Posterior cingulate gyrus (tissue), 11 donors: ENCODE data around the gene SUN1.
"Not testable (repeated sequence)": the region's sequence is repeated elsewhere in the genome, so short reads cannot be mapped to it uniquely, and the experiment has no call there.

Source experiments
- DNase-seq, 10 donors: peaks; one replicate each; pipeline versions ENCODE4 v3.0.0 to v3.0.0-alpha.2; 2020 to 2021; ENCODE audit warnings: mixed read lengths in 3 of 10
- intact Hi-C: fragments of 100-400 bp; cut with DNase I; formaldehyde crosslinking; loops from one replicate; pipeline ENCODE4 v1.15.1; 2023

Gene SUN1

GRCh38 chr7:803243-803635 is 29.0 kb upstream of the SUN1 start:
- intact Hi-C loops: no loop called here
- DNase-seq: peak in 2 of 10 donors; percentile 26 to 40

DNA sequence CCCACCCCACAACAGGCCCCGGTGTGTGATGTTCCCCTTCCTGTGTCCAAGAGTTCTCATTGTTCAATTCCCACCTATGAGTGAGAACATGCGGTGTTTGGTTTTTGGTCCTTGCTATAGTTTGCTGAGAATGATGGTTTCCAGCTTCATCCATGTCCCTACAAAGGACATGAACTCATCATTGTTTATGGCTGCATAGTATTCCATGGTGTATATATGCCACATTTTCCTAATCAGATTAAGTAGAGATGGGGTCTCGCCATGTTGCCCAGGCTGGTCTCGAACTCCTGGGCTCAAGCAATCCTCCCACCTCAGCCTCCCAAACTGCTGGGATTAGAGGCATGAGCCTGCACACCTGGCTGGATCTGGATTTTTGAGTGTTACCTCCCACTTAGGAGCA is 28.5 kb upstream of the SUN1 start:
- peak in 1 of 10 donors; percentile 13 for DNase-seq
- intact Hi-C loops: not testable (repeated sequence)

DNA sequence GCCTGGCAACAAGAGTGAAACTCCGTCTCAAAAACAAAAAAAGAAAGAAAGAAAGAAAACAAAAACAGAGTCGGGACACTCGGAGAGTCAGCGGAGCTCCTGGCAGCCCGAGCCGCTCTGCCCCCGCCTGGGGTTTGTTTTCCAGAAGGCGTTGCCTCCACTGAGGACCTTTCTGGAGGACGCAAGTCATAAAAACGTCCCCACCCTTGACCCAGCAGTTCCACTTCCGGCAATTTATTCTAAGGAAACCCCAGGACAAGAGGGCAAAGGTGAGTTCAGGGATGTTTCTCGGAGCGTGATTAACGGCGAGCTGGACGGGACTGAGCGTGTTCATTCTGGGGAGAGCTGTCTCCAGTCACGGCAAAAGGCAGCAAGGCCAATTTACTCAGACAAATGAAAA is 27.0 kb upstream of the SUN1 start:
- intact Hi-C loops: no loop called here
- DNase-seq: peak in 2 of 10 donors; percentile 56 to 61

- intact Hi-C loops: loop anchor here (2.0 kb wide), 1 partner anchor 57 kb away; no protein-coding TSS in a partner anchor
- peak in 4 of 10 donors; percentile 24 to 85 (median 77) for DNase-seq
Observed at GRCh38 chr7:815284-816216, 16.7 kb upstream of the SUN1 start.

DNA sequence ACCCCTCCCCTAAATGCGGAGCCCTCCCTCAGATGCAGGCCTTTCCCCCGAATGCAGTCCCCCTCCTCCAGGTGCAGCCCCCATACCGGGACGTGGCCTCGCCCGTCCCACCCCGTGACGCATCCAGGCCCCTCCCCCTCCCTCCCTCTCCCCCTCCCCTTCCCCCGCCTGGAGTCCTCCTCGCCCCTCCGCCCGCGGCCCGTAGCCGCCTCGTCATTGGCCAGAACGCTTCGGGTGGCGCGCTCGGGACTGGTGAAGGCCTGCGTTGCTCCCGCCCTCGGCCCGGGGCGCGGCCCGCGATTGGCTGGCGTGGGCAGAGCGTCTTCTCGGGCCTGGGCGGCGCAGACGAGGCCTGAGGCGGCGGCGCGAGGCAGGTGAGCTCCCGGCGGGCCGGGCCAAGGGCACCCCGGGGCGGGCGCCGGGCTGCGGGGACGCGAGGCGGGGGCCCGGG is 16.0 kb upstream of the SUN1 start:
- DNase-seq: peak; percentile 92 to 100 (median 98)
- intact Hi-C loops: loop anchor here (2.0 kb wide), 1 partner anchor 56 kb away; no protein-coding TSS in a partner anchor

DNA sequence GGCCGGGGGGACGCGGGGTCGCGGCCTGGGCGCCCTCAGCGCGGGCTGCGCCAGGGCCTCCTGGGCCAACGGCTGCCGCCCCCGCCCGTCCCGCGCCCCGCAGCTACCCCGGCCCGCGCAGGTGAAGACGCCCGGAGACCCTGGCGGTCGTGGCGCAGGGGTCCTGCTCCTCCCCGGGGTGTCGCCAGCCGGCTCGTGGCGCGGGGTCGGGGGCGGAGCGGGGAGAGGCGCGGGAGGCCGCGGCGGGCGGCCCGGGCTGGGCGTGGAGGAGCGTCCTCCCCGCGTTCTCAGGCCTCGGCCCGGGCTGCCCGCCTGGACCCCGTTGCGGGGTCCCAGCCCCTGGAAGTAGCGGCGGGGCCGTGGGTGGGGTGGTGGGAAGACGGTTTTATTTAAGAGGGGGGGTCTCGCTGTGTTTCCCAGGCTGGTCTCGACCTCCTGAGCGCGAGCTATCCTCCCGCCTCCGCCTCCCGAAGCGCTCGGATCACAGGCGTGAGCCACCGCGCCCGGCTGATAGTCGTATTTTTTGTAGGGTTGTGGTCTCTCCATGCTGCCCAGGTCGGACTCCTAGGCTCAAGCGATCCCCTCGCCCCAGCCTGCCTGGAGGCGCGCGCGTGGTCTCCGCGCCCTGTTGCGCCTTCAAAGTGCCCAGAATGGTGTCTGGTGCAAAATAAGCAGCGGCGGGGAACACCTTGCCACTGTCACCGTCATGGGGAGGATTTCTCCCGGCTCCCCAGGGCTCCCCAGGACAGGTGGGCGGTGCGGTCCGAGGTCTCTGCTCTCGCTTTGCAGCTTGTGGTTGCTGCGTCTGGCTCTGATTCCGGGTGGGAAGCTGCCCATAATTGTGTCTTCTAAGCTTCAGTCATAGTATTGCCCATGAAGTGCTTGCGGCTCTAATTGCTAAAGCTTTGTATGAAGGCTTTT is 15.3 kb upstream of the SUN1 start:
- DNase-seq: peak in 4 of 10 donors; percentile 15 to 86 (median 74)
- intact Hi-C loops: loop anchor here (2.0 kb wide), 1 partner anchor 56 kb away; no protein-coding TSS in a partner anchor

DNA sequence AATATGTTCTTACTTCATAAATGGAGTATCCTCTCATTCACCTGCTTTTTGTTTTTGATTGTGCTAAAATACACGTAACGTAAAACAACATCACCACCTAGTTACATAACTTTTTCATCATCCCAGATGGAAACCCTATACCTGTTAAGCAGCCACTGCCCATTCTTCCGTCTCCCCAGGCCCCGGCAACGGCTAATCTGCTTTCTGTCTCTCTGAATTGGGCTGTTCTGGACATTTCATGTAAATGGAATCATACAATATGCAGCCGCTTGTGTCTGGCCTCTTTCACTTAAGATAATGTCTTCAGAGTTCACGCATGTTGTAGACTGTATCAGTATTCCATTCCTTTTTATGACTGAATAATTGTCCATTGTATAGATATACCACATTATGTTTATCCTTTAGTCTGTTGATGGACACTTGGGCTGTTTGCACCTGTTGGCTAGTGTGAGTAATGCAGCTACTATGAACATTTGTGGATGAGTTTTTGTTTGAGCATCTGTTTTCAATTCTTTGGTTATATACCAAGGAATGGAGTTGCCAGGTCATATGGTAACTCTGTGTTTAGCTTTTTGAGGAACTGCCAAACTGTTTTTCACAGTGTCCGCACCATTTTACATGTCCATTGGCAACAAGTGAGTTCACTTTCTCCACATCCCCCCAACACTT is 14.1 kb upstream of the SUN1 start:
- peak in 1 of 10 donors; percentile 40 for DNase-seq

GRCh38 chr7:820341-820740 is 11.9 kb upstream of the SUN1 start:
- peak in 1 of 10 donors; percentile 6 for DNase-seq
- intact Hi-C loops: no loop called here

More for the DNA sequence above, 14.1 kb upstream of the SUN1 start:
- intact Hi-C loops: no loop called here

GRCh38 chr7:821688-822087 is 10.6 kb upstream of the SUN1 start:
- intact Hi-C loops: no loop called here
- peak in 3 of 10 donors; percentile 27 to 57 (median 53) for DNase-seq

GRCh38 chr7:822692-823276 is 9.5 kb upstream of the SUN1 start:
- DNase-seq: peak in 3 of 10 donors; percentile 63 to 76 (median 70)
- intact Hi-C loops: no loop called here

DNA sequence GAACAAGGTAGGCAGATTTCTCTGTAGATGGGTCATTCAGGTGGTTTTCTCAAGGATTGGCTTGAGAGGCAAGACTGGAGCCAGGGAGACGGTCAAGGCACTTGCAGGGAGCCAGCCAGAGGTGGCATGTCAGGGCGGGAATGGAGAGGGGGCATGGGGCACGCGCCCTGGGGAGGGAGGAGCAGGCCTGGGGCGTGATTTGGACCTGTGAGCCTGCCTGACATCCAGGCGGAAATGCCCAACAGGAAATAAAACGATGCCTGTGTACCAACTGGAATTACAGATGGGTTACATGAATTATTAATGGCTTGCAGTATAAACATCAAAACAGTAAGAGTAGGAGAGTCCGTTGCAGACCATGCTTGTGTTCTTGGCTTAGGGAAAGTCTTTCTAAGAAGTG is 8.6 kb upstream of the SUN1 start:
- intact Hi-C loops: no loop called here
- peak in 2 of 10 donors; percentile 22 to 43 for DNase-seq

DNA sequence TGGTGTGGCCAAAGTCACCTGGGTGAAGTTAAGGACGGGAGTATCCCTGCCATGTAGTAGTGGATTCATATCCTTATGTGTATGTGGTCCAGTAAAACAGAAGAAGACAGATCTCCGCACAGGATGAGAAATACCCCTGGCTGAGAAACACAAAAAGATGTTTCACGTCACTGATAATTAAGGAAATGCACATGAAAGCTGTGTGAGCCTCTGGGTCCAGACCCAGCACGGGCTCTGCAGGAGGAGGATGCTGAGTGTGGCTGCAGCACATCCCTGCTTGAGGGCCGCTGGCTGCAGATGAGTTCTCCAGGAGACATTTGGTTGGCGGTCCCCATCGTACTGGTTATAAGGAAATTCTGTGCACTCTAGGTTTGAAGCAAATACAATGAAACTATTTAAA is 8.2 kb upstream of the SUN1 start:
- peak in 3 of 10 donors; percentile 67 to 80 (median 73) for DNase-seq
- intact Hi-C loops: no loop called here

- DNase-seq: peak in 4 of 10 donors; percentile 5 to 47 (median 14)
Observed at GRCh38 chr7:824664-825063, 7.6 kb upstream of the SUN1 start.

DNA sequence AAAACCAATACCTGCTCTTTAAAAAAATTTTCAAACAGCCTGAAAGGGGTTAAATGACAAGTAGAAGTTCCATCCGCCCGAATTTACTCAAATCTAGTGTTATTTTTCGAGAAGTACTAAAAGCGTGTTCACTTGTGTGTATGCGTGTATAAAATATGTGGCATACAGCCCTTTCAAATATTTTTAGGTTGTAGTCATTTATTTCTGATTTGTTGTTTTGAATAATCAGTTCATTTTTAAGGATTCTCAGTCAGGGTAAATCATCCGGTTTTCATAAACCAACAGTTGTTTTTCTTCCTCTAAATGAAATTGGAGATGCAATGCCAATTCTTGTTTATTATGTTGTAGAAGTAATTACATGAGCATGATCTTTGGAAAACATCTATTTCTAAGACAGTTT is 6.9 kb upstream of the SUN1 start:
- no peak for DNase-seq
- intact Hi-C loops: no loop called here

More at GRCh38 chr7:824664-825063, 7.6 kb upstream of the SUN1 start:
- intact Hi-C loops: no loop called here

DNA sequence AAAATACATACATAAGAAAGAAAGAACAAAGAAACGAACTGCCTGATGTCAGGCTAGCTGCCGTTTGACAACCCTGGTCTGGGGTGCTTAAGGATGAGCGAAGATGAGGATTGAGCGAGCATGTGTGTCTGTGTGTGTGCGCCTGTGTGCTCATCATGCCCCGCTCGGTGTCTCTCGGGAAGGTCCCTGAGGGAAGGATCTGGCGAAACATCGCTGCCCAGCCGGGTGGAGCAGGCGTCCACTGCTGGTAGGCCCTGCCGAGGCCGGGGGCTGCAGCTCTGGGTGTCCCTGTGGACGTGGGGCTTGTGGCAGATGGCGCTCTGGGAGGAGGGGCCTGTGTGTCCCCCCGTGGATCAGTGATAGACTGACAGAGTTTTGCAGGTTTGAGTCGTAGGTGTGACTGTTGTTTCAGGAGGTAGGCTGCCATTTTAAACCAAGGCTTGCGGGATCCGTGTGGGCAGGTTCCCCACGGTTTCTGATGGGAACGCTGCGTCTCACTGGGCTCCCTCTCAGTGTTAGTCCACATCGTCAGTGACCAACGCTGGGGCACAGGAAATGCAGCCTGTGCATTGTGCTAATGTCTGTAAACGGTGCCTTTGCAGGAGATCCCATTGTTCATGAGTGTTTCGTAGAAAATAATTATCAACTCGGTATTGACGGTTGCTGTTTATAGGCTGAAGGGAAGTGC is 5.9 kb upstream of the SUN1 start:
- peak in 3 of 10 donors; percentile 81 to 83 (median 82) for DNase-seq
- intact Hi-C loops: no loop called here

DNA sequence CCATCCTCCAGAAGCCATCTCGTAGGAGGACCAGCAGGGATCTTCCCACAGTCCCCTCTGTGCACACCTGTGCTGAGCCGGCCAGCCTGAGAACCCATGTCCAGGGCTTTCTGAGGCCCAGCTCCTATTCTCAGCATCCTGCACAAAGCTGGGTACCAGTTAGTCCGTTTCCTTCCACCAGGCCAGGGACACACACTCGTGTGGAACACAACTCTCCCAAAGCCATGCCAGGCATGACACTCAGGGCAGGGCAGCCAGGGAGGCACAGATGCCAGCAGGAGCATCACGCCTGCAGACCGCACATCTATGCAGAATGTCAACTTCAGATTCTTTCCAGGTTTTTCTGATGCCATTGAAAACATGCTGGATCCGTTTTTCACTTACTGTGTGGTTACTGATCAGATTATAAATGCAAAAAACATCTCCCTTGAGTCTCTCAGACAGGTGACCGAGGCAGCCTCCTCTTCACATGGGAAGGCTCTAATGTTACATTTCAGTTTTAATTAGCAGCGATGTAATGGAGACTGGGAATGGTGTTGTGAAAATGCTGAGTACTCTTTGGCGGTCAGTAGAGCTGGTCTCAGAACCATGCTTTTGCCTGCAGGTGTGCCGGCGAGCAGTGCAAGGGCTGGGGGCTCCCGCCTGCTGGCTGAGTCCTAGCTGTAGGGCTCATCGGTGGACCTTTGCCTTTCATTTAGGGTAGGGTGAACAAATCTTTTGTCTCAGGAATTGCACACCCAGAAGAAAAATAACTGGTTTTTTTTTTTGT is 3.3 kb upstream of the SUN1 start:
- peak in 2 of 10 donors; percentile 37 to 70 for DNase-seq
- intact Hi-C loops: no loop called here

- intact Hi-C loops: no loop called here
- peak in 2 of 10 donors; percentile 60 to 75 for DNase-seq
Observed at GRCh38 chr7:830069-830468, 2.2 kb upstream of the SUN1 start.

GRCh38 chr7:831596-832166 is 595 bp upstream of the SUN1 start:
- DNase-seq: peak in 1 of 10 donors; percentile 47
- intact Hi-C loops: no loop called here
